Suppressor macrophage (primary cell): ENCODE results near the gene KCNMB2.
"Not testable (repeated sequence)": the region's sequence is repeated elsewhere in the genome, so short reads cannot be mapped to it uniquely, and the experiment has no call there.

Experiments
- DNase-seq, 4 experiments: peaks; one replicate each; pipeline ENCODE4 v3.0.0-alpha.2; 2020 to 2022

Gene KCNMB2

DNA sequence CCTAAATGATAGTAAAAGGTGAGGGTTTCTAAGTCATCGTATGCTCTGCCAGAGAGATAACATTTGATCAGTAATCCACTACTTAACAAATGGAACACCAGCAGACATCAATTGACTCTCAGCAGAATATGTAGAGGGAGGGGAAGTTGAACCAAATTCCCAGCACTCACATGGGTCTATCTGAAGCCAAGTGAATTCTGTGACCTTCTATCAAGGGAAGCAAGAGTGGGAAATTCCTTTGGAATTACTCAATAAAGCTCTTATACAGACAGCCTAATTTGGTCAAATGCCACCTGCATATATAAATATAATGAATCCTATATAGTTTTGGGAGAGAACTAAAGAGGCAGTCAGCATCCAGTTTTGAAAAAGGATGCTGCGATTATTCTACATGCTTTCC, 15.8 kb upstream of the KCNMB2 start:
- DNase-seq: no peak

DNA sequence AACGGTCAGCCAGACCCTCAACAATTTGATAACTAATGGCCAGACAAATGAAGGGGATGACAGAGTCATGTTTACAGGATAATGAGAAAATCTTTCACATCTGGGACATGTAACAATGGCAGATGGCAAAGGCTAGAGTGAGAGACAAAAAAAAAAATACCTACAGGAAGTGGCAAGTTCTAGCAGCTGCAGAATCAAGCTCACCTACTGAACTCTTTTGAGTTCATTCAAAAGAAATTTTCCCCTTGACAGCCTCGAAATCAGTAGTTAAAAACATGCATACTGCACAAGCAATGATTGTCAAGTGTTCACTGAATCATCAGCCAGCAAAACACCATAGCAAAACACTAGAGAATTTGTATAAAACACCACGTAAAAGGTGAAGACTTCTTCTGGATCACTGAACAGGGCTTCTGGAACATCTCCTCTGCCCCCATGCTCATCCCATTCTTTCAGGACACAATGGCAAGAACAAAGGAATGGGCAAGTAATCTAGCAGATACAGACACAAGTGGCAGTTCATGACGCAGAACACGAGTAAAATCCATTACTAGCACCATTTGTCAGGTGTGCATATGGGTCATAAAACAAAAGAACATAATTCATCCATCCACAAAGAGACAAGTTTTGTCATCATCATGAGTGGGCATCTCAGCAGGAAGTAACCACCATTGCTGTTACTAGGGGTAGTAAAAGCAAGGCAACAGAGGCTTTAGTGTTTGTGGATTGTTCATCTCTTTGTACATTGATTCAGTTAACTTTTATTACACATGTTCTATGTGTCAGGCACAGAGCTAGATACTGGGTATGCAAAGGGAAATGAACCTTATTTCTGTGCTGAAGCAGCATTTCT, 13.8 kb upstream of the KCNMB2 start:
- DNase-seq: no peak

DNA sequence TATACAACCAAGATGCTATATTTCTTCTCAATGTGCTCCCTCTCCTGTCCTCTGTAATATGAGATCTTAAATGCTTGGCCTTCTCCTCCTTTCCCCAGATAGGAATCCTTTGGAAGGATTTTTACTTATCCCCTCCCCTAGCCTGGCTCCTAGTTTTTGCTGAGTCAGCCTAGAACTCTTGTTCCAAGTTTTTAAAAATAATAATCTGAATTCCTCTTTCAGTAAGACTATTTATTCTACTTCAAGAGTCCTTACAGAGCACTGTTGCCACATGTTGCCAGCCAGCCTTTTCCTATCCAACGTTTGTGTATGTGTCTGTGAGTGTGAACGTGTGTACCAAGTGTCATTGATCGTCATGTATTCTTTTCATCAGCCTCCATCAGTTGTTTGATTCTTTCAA, 11.0 kb upstream of the KCNMB2 start:
- DNase-seq: no peak

DNA sequence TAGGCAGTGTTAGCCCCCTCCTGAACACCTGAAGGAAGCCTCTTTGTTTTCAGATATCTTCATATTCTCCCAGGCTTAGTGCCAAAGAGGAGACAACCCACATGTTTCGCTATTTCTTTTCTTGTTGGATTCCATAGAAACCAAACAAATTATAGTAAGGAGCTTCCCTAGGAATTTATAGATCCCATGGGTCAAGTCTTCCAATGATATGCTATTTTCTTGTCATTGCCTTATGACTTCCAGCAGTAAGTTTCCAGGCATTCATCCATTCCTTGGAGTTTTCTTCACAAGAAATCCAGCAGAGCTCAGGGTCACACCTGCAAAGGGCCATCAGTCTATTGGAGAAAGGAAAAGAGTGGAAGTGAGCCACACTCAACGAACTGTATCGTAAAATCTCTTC, 9.9 kb upstream of the KCNMB2 start:
- DNase-seq: no peak

DNA sequence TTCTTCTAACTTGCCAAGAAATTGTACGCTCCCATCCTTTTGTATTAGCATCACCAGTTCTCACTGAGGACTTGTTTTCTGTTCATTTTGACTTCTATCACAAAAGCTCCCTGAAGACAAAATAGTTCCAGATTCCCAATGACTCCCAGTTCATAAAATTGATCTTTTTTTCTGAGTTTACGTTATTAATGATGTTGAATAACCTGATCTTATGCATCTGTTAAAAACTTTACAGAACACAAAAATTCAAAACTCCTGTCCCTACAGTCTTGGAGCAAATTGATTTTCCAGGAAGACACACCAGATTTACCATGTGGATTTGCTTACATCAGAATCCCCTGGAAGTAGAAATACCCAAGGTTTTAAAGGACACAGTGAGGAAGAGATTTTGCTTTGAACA, 8.3 kb upstream of the KCNMB2 start:
- no peak for DNase-seq

DNA sequence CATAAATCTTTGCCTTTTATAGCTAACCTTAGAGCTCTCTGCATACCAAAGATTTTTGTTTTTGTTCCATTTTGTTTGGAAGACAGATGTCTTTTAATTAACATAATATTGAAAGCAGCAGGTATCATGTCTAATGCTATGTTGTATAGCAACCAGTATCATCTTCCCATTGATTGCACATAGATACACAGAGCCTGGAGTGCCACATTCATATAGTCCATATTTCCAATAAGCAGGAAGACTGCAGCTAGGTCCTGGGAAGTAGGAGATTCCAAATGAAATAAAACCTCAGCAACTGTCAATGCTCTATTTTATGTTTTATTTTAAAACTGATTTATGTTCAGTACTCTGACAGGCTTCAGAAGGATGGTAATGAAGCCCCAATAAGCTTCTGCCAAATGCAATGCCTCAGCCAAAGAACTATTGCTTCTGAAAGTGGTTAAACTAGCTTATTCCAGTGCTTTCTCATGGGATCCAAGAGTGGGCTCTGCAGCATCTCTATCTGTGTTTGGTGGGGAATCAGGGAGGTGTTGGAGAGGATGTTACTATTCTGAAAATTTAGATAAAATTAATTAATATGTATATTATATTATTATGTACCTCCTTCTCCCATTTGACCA, 6.5 kb upstream of the KCNMB2 start:
- DNase-seq: no peak

DNA sequence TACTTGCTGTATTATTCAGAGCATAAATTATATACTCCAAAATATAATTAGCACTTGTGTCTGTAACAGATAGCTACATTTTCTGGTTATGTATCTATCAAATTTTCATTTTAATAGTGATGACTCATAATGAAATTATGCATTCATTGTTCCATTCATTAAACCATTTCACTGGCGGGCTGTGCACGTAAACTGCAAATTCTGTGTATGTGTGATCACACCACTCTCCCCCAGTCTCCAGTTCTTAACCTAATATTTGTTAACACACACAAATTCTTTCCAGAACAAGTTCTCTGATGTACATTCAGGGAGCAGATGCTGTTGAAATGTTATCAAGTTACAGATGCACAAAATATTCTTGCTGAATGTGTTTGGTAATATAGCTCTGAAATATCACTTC, 3.8 kb upstream of the KCNMB2 start:
- no peak for DNase-seq

DNA sequence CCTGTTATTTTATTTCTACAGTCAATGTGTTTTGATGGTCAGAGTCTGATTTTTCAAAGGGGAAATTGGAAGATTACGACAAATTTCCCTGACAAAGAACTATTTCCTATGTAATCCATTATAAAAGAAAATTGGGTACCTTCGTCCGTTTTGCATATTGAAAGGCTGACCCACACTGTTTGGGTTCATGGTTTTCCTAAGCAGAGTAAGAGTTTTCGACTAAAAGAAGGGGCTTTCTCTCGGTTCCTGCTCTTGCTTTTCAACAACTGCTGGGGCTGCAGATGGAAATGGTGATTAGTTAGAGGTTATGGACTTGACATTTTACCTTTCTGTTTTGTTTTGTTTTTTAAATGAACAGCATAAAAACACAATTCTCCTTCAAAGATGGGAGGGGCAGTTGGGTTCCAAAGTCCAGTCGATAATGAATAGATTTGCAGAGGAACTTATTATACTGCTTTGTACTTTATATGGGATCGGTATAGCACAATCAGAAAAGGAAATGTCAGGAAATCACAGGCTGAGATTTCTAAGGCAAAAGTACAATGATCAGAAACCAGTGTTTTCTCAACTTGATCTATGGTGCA, 978 bp downstream of the KCNMB2 start:
- DNase-seq: no peak

DNA sequence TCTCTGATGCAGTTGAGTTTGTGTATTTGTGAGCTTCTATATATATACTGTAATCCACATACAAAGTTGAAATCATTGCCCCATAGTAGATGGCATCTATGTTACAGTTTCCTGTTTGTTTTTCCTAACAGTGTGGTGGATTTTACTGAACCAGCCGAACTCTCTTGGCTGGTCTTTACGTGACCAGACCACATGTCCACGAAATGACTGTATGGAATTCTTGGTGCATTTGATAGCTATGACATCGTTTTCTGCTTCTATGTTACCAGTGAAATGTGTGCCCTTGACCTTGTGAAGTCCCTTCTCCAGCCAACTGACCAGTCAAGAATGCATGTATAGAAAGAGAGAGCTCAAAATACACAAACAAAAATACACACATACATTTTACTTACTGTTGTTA, 1.8 kb downstream of the KCNMB2 start:
- no peak for DNase-seq

DNA sequence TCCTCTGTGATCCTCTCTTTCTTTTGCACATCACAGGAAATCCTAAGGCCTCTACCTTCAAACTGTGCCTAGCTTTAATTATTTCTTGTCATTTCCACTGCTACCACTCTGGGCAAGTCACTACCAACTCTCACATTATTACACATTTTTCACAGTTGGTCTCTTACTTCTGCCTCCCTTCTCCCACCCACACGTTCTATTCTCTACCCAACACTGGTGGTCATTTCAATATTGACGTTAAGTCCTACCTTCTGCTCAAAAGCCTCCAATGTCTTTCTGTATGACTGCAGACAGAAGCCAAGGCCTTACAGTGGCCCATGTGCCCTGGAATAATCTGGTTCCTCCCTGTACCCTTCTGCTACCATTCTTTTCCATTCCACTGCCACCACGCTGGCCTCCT, 3.9 kb downstream of the KCNMB2 start:
- DNase-seq: no peak

DNA sequence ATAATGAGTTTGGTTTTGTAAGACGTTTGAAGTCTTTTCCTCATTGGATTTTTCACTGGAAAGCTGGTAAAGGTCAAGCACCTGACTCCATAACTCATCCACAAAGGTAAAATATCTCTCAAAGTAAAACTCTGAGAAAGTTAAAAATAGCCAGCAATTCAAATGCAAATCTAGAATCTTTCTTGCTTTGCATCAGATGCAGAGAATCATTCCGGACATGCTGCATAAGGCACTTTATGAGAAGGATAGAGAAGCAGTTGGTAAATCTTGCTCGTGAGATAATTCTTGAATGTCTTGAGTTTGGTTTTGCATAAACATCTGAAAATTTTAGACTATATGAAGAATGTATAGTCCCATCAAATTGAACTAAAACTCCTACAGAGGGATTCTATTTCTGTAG, 9.1 kb downstream of the KCNMB2 start:
- no peak for DNase-seq

DNA sequence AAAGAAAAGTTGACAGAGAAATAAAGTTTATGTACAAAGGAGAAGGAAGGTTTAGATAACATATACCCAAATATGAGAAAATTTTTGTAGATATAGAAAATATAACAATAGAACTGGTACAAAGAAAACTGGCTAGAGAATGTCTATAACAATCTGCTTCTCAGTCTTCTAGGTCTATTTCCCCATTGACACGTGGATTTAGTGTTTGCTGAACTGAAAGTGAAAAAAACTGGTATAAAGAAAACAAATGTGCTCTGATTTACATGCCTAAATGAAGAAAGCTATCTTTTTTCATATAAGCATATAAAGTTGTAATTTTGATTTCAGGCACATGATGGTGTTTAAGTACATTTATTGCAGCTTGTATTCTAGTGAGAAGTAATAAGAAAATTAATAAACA, 9.8 kb downstream of the KCNMB2 start:
- peak in 1 of 4 experiments; percentile 4 for DNase-seq

DNA sequence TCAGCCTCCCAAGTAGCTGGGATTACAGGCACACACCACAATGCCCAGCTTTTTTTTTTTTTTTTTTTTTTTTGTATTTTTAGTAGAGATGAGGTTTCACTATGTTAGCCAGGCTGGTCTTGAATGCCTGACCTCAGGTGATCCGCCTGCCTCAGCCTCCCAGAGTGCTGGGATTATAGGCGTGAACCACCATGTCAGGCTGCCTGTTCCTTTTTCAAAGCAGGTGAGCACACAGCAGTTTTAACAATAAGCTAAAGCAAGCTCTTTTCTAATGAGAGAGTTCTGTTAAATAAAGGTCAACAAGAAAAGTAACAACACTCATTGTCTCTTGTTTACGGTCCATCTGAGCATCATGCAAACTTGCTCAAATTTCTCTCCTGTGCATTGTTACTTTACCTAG, 13.2 kb downstream of the KCNMB2 start:
- DNase-seq: not testable (repeated sequence)

DNA sequence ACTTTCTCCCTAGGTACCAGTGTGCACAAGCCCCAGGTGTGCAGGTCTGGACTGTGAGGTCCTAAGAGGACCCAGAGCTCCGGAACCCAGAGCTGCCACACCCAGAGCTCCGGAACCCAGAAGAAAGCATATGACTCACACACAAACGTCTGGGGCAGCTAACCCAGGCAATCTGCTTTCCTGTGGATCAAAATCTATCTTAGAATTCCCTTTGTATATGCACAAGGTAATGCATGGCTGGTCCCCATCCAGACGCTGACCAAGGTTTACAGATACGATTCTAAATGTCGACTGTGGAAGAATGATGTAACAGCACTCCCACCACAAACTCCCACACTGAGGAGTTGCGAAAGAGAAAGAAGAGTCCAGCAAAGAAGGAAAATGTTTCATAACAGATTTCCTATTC, 15.7 kb downstream of the KCNMB2 start:
- peak; percentile 59 to 74 (median 66) for DNase-seq

DNA sequence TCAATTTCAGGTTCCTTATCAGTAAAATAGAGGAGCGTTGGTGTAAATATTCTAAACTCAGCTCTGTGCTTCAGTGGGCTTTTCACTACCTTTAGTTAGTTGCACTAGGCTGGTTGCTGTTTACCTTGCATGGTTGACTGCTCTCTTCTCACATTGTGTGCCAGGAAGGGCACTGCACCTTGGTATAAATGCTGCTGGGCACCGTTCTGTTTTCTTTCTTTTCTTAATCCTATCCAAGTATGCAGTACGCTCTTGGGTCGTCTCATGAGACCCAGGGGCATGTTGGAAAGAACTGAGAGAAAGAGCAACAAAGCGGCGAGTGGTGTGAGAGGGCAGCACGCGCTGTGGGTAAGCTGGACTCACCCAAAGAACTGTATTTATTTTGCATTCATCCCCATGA, 22.4 kb downstream of the KCNMB2 start:
- no peak for DNase-seq

DNA sequence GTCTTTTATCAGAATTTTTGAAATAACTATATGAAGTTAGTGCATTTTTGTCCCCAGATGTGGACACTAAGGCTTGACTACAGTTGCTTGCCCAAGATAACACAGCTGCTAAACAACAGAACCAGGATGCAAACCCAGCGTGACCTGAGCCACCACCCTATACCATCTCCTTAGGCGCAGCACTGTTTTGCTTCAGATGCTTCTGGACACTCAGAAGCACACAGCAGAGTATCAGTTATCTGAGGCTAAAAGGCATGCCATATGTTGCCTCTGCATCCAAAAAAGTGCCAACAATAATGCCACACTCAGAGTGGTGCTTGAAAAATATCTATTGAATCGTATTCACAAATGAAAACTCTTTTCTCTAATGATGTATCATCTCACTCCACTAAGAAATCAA, 24.5 kb downstream of the KCNMB2 start:
- no peak for DNase-seq

DNA sequence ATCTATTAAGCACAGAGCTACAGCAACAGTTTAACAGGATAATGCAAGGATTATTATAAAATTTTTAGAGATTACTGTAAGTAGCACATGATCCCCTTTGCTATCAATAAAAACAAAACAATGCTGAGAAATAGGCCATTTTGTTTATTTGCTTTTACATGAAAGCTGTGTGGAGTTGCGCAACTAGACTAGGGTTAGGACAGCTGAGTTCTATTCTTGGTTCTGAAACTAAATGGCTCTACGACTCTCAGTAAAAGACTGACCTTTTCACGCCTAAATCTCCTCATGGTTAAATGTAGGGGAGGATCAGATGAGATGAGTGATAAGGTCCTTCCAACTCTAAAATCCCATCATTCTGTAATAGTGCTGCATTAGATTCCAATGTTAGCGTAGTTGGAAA, 25.0 kb downstream of the KCNMB2 start:
- DNase-seq: no peak

DNA sequence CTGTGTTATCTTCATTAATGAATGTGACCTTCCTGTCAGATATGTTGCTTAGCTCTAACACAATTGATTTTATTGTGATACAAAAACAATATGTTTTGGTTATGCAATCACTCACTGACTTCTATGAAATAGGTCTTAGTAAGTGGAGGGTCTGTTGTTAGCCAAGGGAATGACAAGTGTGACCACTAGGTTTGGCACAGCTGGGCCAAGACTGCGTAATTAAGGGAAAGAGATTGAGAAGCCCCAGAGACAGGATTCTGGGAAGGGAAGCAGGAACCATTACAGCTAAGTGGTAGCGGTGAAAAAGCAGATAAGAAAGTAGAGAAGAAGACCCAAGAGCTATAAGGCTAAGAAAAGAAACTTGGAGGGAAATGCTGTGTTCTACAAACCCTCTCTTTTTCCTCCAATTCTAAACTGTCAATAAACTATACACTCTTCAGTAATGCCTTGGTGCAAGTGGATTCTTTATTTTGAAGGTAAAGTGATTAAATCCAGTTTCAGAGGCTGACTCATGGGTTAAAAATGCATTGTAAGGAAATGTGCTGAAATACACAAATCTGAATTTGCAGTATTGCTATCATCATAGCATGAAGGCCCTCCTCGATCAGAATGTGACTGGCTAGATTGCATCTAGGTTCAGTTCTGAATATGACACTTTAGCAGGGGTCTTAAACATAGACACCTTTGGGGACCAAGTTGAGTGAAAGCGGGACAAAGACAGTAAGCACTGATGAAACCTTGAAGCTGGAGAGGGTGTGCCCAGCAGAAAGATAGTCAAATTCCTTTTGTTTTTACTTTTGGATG, 26.1 kb downstream of the KCNMB2 start:
- DNase-seq: no peak

DNA sequence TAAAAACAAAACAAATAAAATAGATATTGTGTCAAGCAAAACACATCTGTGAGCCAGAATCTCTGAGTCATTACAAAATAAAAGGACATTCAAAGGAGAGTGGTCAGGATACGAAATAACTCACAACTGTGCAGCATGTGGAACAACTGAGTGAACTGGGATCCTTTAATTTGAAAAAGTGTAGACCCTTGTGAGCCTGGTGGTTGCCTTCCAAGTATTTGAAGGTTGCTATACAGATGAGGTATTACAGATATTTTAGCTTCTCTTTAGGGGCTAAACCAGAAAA, 26.7 kb downstream of the KCNMB2 start:
- DNase-seq: no peak

DNA sequence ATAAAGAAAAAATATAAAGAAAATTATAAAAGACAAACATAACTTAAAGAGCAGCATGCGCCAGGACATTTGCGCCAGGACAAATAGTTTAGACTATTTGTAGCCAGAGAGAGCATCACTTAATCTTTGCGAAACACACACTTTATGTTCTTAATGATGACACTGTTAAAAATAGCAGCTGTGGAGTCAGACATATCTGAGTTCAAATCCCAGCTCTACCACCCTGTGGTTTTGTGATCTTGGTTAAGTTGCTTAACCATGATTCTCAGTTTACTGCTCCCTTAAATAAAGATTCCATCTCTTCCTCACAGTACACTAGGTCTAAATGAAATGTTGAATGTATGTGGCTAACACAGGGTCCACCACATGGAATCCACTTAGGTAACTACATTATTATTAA, 31.4 kb downstream of the KCNMB2 start:
- DNase-seq: no peak

DNA sequence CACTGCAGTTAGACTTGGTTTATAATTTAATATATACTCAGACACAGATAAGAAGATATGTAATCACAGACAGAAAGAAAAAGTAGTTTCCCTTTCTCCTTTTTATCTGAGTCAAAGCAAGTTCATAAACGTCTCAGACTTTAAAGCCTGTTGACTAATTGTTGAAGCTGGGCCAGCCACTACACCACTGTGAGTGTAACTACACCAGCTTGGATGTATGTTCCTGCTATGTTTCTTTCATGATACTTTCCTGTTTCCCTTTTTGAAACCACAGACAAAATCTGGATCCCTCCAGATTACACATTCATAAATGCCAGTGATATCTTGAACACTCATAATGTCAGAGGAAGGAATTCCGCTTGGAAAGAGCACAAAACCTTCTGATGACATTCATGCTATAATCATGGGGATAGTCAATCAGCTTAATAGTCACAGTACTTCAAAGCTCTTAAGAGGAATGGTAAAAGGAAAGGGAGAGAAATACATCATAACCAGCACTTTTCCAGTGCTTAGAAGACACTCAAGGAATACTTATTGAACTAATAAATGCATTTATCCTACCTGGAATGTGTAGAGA, 32.0 kb downstream of the KCNMB2 start:
- DNase-seq: no peak

DNA sequence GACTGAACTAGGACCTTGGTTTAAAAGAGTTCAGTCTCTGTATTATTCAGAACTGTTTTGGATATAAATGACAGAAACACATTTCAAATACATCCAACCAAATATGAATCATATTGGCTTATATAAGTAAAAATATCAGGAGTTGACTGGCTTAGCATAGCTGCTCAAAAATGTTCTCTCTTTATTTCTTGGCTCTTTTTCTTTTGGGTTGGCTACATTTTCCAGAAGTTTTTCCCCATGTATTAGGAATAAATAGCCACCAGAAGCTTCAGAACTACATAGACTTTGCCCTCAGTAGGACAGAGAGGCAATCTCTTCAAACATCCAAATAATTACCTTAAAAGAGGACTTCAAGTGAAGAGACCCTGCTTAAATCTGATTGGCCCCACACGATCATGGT, 32.7 kb downstream of the KCNMB2 start:
- DNase-seq: no peak

DNA sequence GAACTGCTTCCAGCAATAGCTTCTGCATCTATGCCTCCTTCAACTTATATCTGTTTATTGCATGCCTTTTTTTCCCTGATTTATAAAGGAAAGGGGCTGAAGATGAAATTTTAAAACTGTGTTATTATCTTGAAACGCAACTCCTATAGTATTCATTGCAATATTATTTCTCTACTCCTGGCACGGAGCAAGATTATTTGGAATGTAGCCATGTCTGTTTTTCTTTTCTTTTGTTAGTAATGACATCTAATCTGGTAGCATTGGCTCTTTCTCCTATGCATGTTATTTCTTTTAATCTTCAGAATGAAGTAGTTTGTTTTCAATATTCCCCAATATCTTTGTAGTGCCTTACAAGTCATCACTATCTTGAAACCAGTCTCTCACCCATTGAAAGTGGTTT, 33.6 kb downstream of the KCNMB2 start:
- no peak for DNase-seq
